GM12878 (cell line): ENCODE measurements around the gene CXCL14. TPM values are rescaled to one million over a fixed set of nuclear protein-coding genes. Genes with fewer than 3 reads are reported as not detected.

ENCODE experiments used
- ATAC-seq: fragments of 200-7000 bp; cut with Tn5 transposase; 3 replicates; pipeline ENCODE4 v1.9.1; 2020; ENCODE audit warnings: mild to moderate bottlenecking, moderate library complexity
- BruUV-seq: library from RNA; stranded (reverse); fragments of 400-500 nt; replicated peaks from 2 replicates; lab custom pipeline; 2021; lab: Mats Ljungman, UMichigan
- CTCF ChIA-PET: fragments of 300-600 bp; sonication (Branson Sonifier 250); formaldehyde crosslinking; extraction: SDS; loops from one replicate; lab custom pipeline; 2021; ENCODE audit warnings: inconsistent platforms; lab: Yijun Ruan, JAX
- POLR2A ChIA-PET: fragments of 350-600 bp; formaldehyde crosslinking; extraction: SDS; loops from one replicate; lab custom pipeline; 2021; ENCODE audit warnings: inconsistent platforms; lab: Charles Lee
- RAD21 ChIA-PET: fragments of 300-600 bp; sonication (Branson Sonifier 250); formaldehyde crosslinking; loops from one replicate; lab custom pipeline; 2023; ENCODE audit warnings: antibody characterized with exemption; ENCODE audit not compliant: unreplicated experiment; lab: Charles Lee
- SMC1A ChIA-PET: fragments of 300-600 bp; sonication (Branson Sonifier 250); formaldehyde crosslinking; loops from one replicate; lab custom pipeline; 2023; ENCODE audit not compliant: unreplicated experiment, uncharacterized antibody; lab: Charles Lee
- DNase-seq: peaks from one replicate; pipeline ENCODE4 v3.0.0-alpha.2; 2011; ENCODE audit warnings: low read depth, low spot score
- FAIRE-seq: peaks from 3 replicates; lab custom pipeline; 2011; peaks lifted over from hg19 to GRCh38; lab: Jason Lieb, UNC
- H2AFZ ChIP-seq: 2 replicates; pipeline ENCODE4 v1.6.0; 2011; ENCODE audit warnings: low read depth, low read length, control low read depth; ENCODE audit not compliant: control insufficient read depth
- H3K27ac ChIP-seq: 2 replicates; pipeline ENCODE4 v1.5.1; 2011; ENCODE audit warnings: control low read depth; ENCODE audit not compliant: control insufficient read depth, insufficient read depth
- H3K27me3 ChIP-seq, 2 experiments: replicated peaks in 1 of 2; 2 replicates each; pipeline versions ENCODE4 v1.6.0 to v1.6.1; 2011; ENCODE audit warnings: low read length in 1 of 2; ENCODE audit not compliant: control insufficient read depth in 2 of 2, insufficient read depth in 2 of 2
- H3K36me3 ChIP-seq, 2 experiments: 2 replicates each; pipeline ENCODE4 v1.5.1; 2011; ENCODE audit warnings: low read length in 1 of 2; ENCODE audit not compliant: control insufficient read depth in 2 of 2, insufficient read depth in 2 of 2
- H3K4me1 ChIP-seq: 2 replicates; pipeline ENCODE4 v1.6.1; 2011; ENCODE audit warnings: mild to moderate bottlenecking, low read length, moderate library complexity, mixed read lengths; ENCODE audit not compliant: control insufficient read depth, insufficient read depth
- H3K4me2 ChIP-seq: 2 replicates; pipeline ENCODE4 v1.6.0; 2011; ENCODE audit warnings: control low read depth; ENCODE audit not compliant: control insufficient read depth, insufficient read depth
- H3K4me3 ChIP-seq: fragments of 200-600 bp; sonication (generic); 2 replicates; pipeline ENCODE4 v1.5.1; 2016
- H3K79me2 ChIP-seq: 2 replicates; pipeline ENCODE4 v1.6.0; 2011; ENCODE audit warnings: low read length; ENCODE audit not compliant: control insufficient read depth, insufficient read depth
- H3K9ac ChIP-seq: 2 replicates; pipeline ENCODE4 v1.8.0; 2011; ENCODE audit warnings: low read length, control low read depth, mixed read lengths; ENCODE audit not compliant: control insufficient read depth, insufficient read depth
- H3K9me3 ChIP-seq: replicated peaks from 3 replicates; pipeline ENCODE4 v1.5.1; 2011; ENCODE audit warnings: mild to moderate bottlenecking, low read length; ENCODE audit not compliant: control insufficient read depth, insufficient read depth
- H4K20me1 ChIP-seq: 2 replicates; pipeline ENCODE4 v1.6.0; 2011; ENCODE audit not compliant: control insufficient read depth, insufficient read depth
- BCL11A ChIP-seq: IDR thresholded peaks from 2 replicates; pipeline ENCODE4 v1.6.1; 2011; ENCODE audit warnings: low read depth, low read length
- GABPA ChIP-seq: IDR thresholded peaks from 2 replicates; pipeline ENCODE4 v1.6.1; 2014; ENCODE audit warnings: antibody characterized with exemption, low read depth, mild to moderate bottlenecking, inconsistent platforms
- MXI1 ChIP-seq: fragments of 150-350 bp; IDR thresholded peaks from 2 replicates; pipeline ENCODE4 v1.6.1; 2011; ENCODE audit warnings: low read depth, mild to moderate bottlenecking, inconsistent platforms, low read length, improper control_type of control experiment
- TCF12 ChIP-seq: IDR thresholded peaks from 2 replicates; pipeline ENCODE4 v1.6.1; 2011; ENCODE audit warnings: low read depth, mild to moderate bottlenecking, low read length
- ZNF384 ChIP-seq: IDR thresholded peaks from 2 replicates; pipeline ENCODE4 v1.6.1; 2012; ENCODE audit warnings: low read depth, mild to moderate bottlenecking, low read length, improper control_type of control experiment, borderline replicate concordance
- WGBS: methylation state at CpG from one replicate; pipeline ENCODE4 v1.1.6; 2016; ENCODE audit warnings: low lambda C conversion rate; ENCODE audit not compliant: insufficient replicate concordance, insufficient coverage; ENCODE audit errors: missing lambda C conversion rate; 5-methylcytosine and 5-hydroxymethylcytosine counted together
- in situ Hi-C: fragments of 300-500 bp; cut with MboI; formaldehyde crosslinking; loops from 9 replicates; pipeline ENCODE4 v1.14.3; 2018; ENCODE audit warnings: mixed read lengths
- intact Hi-C: fragments of 100-400 bp; cut with micrococcal nuclease; formaldehyde crosslinking; loops from one replicate; pipeline ENCODE4 v1.14.2; 2022; ENCODE audit not compliant: unreplicated experiment
- polyA plus RNA-seq, 11 experiments: library from polyadenylated mRNA; depleted of rRNA in 4 of 11; unstranded in 6 of 11; stranded (reverse) in 5 of 11; fragments of >200 nt; fragmentation: Nextera tagmentation in 4 of 11; fragmentation: Illumina TruSeq in 1 of 11; extraction: Ambion mirVana in 4 of 11; extraction: Trizol in 1 of 11; gene quantifications; 1 replicate in 1 of 11; 2 replicates in 10 of 11; pipeline versions ENCODE4 v1.2.1 to v1.2.3, GENCODE V29; 2011 to 2016; ENCODE audit warnings: inconsistent platforms in 2 of 11, missing spikeins in 2 of 11, low read depth in 1 of 11
- total RNA-seq, 4 experiments: library from RNA; depleted of rRNA in 3 of 4; stranded (reverse); fragments of >200 nt in 3 of 4; fragmentation: Illumina TruSeq in 1 of 4; extraction: Trizol in 1 of 4; gene quantifications; 2 replicates each; pipeline versions ENCODE4 v1.2.1 to v1.2.3, GENCODE V29; 2013 to 2021
- TF ChIP-seq, protein P1 (sequence below): fragments of 450-650 bp; conservative IDR thresholded peaks from 2 replicates; pipeline ENCODE4 v1.6.1; 2017; ENCODE audit warnings: mild to moderate bottlenecking, moderate library complexity

Gene CXCL14
- total and polyA plus RNA-seq, 10 of the 15 experiments (the other 5 are each of a cell fraction or from before 2014, with no cell fraction given) = 0.05 TPM; not detected in 9

- TF ChIP-seq, protein P1, sequence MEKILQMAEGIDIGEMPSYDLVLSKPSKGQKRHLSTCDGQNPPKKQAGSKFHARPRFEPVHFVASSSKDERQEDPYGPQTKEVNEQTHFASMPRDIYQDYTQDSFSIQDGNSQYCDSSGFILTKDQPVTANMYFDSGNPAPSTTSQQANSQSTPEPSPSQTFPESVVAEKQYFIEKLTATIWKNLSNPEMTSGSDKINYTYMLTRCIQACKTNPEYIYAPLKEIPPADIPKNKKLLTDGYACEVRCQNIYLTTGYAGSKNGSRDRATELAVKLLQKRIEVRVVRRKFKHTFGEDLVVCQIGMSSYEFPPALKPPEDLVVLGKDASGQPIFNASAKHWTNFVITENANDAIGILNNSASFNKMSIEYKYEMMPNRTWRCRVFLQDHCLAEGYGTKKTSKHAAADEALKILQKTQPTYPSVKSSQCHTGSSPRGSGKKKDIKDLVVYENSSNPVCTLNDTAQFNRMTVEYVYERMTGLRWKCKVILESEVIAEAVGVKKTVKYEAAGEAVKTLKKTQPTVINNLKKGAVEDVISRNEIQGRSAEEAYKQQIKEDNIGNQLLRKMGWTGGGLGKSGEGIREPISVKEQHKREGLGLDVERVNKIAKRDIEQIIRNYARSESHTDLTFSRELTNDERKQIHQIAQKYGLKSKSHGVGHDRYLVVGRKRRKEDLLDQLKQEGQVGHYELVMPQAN = no peak
- no peak for TF ChIP-seq ZNF384
Observed at GRCh38 chr5:135604056-135604455, 25.3 kb upstream of the CXCL14 start (continued).

GRCh38 chr5:135602882-135603721, 24.3 kb upstream of the CXCL14 start:
- ATAC-seq (no peak), DNase-seq (no peak), FAIRE-seq (no peak)
- ChIA-PET CTCF (no interaction called here), SMC1A (no interaction called here), POLR2A (no interaction called here), RAD21 (no interaction called here)
- intact Hi-C loops = no loop called here
- in situ Hi-C loops = no loop called here
- Histone ChIP-seq H3K4me3 (no peak overlapping the region), H3K27ac (no peak overlapping the region), H3K4me2 (no peak overlapping the region), H4K20me1 (no peaks in the 10 kb centered on the region), H3K27me3 (no peaks in the 10 kb centered on the region), H3K4me1 (no peaks in the 10 kb centered on the region), H3K36me3 (no peaks in the 10 kb centered on the region), H3K9ac (no peak overlapping the region), H3K9me3 (no peaks in the 10 kb centered on the region), H2AFZ (no peak overlapping the region), H3K79me2 (no peaks in the 10 kb centered on the region)
- TF ChIP-seq MXI1 (no peak), BCL11A (no peak), GABPA (no peak), TCF12 (no peak)
- BruUV-seq = no TSS peak
- 21% methylated on average over 7 of the region's 7 CpGs for WGBS
